ENCODE measurements around the gene AGXT.
A peak's percentile ranks its signal among the peaks of the same experiment; 100 is the strongest.

The AGXT gene

GRCh38 chr2:240877460-240878340 lies 9.1 kb downstream of the AGXT start:
- Mint-ChIP-seq H3K4me3 (no peak overlapping the region), H3K27ac (no peak overlapping the region), H3K27me3 (peaks cover 0 to 8% of the 10 kb centered on the region in 2 donors), H3K9me3 (no peaks in the 10 kb centered on the region), H3K4me1 (ENCODE audit: low read depth in 2 of 2) (no peaks in the 10 kb centered on the region), H3K36me3 (ENCODE audit: insufficient read depth) (no peaks in the 10 kb centered on the region)
- no peak for ATAC-seq (replicated peaks)
- DNase-seq, result no peak

- no peak for ATAC-seq (replicated peaks)
- Mint-ChIP-seq H3K36me3 (ENCODE audit: insufficient read depth) (no peaks in the 10 kb centered on the region), H3K27me3 (peaks cover 0 to 8% of the 10 kb centered on the region in 2 donors), H3K4me3 (no peak overlapping the region), H3K9me3 (no peaks in the 10 kb centered on the region), H3K27ac (no peak overlapping the region), H3K4me1 (ENCODE audit: low read depth in 2 of 2) (no peaks in the 10 kb centered on the region)
- DNase-seq, result no peak
Observed at GRCh38 chr2:240878341-240878936, 9.8 kb downstream of the AGXT start.

GRCh38 chr2:240879105-240879504 lies 10.5 kb downstream of the AGXT start:
- H3K27me3 Mint-ChIP-seq, result peaks cover 0 to 8% of the 10 kb centered on the region in 2 donors
- DNase-seq (no peak), ATAC-seq (replicated peaks) (no peak)
- H3K27ac Mint-ChIP-seq, result no peak overlapping the region
- H3K4me1 Mint-ChIP-seq (ENCODE audit: low read depth in 2 of 2), result no peaks in the 10 kb centered on the region
- H3K9me3 Mint-ChIP-seq, result no peaks in the 10 kb centered on the region
- H3K4me3 Mint-ChIP-seq, result no peak overlapping the region
- no peaks in the 10 kb centered on the region for H3K36me3 Mint-ChIP-seq (ENCODE audit: insufficient read depth)

GRCh38 chr2:240881913-240882312 lies 13.3 kb downstream of the AGXT start:
- no peaks in the 10 kb centered on the region for H3K36me3 Mint-ChIP-seq (ENCODE audit: insufficient read depth)
- peak; percentile 46 for ATAC-seq (replicated peaks)
- no peak for DNase-seq
- no peak overlapping the region for H3K27ac Mint-ChIP-seq
- no peaks in the 10 kb centered on the region for H3K27me3 Mint-ChIP-seq
- H3K4me3 Mint-ChIP-seq, result no peak overlapping the region
- no peaks in the 10 kb centered on the region for H3K4me1 Mint-ChIP-seq (ENCODE audit: low read depth in 2 of 2)
- H3K9me3 Mint-ChIP-seq, result no peaks in the 10 kb centered on the region

- H3K4me3 Mint-ChIP-seq, result no peak overlapping the region
- no peaks in the 10 kb centered on the region for H3K9me3 Mint-ChIP-seq
- no peak for ATAC-seq (replicated peaks)
- H3K27ac Mint-ChIP-seq, result no peak overlapping the region
- no peaks in the 10 kb centered on the region for H3K4me1 Mint-ChIP-seq (ENCODE audit: low read depth in 2 of 2)
- no peaks in the 10 kb centered on the region for H3K36me3 Mint-ChIP-seq (ENCODE audit: insufficient read depth)
- H3K27me3 Mint-ChIP-seq, result no peaks in the 10 kb centered on the region
- no peak for DNase-seq
Observed at GRCh38 chr2:240884221-240884620, 15.6 kb downstream of the AGXT start.

GRCh38 chr2:240884745-240885144 lies 16.1 kb downstream of the AGXT start:
- Mint-ChIP-seq H3K36me3 (ENCODE audit: insufficient read depth) (no peaks in the 10 kb centered on the region), H3K27me3 (no peaks in the 10 kb centered on the region), H3K27ac (no peak overlapping the region), H3K9me3 (no peaks in the 10 kb centered on the region), H3K4me1 (ENCODE audit: low read depth in 2 of 2) (no peaks in the 10 kb centered on the region), H3K4me3 (no peak overlapping the region)
- ATAC-seq (replicated peaks) (no peak), DNase-seq (no peak)

- Mint-ChIP-seq H3K9me3 (no peaks in the 10 kb centered on the region), H3K27ac (no peak overlapping the region), H3K4me3 (no peak overlapping the region), H3K36me3 (ENCODE audit: insufficient read depth) (no peaks in the 10 kb centered on the region), H3K27me3 (no peaks in the 10 kb centered on the region), H3K4me1 (ENCODE audit: low read depth in 2 of 2) (no peaks in the 10 kb centered on the region)
- ATAC-seq (replicated peaks), result no peak
- DNase-seq, result no peak
Observed at GRCh38 chr2:240885566-240885965, 16.9 kb downstream of the AGXT start.

- Mint-ChIP-seq H3K27me3 (no peaks in the 10 kb centered on the region), H3K4me1 (ENCODE audit: low read depth in 2 of 2) (no peaks in the 10 kb centered on the region), H3K27ac (no peak overlapping the region), H3K4me3 (no peak overlapping the region), H3K36me3 (ENCODE audit: insufficient read depth) (no peaks in the 10 kb centered on the region), H3K9me3 (no peaks in the 10 kb centered on the region)
- DNase-seq (no peak), ATAC-seq (replicated peaks) (no peak)
Observed at GRCh38 chr2:240886023-240886565, 17.5 kb downstream of the AGXT start.

- peak overlapping the region in 1 of 2 donors; percentile 51 for H3K27ac Mint-ChIP-seq
- DNase-seq (no peak), ATAC-seq (replicated peaks) (no peak)
- no peaks in the 10 kb centered on the region for H3K4me1 Mint-ChIP-seq (ENCODE audit: low read depth in 2 of 2)
- no peaks in the 10 kb centered on the region for H3K9me3 Mint-ChIP-seq
- H3K36me3 Mint-ChIP-seq (ENCODE audit: insufficient read depth), result no peaks in the 10 kb centered on the region
- no peaks in the 10 kb centered on the region for H3K27me3 Mint-ChIP-seq
- no peak overlapping the region for H3K4me3 Mint-ChIP-seq
Observed at GRCh38 chr2:240886678-240887609, 18.3 kb downstream of the AGXT start.

- H3K9me3 Mint-ChIP-seq, result no peaks in the 10 kb centered on the region
- no peak for DNase-seq
- H3K36me3 Mint-ChIP-seq (ENCODE audit: insufficient read depth), result no peaks in the 10 kb centered on the region
- H3K4me1 Mint-ChIP-seq (ENCODE audit: low read depth in 2 of 2), result no peaks in the 10 kb centered on the region
- peak overlapping the region in 1 of 2 donors; percentile 51 for H3K27ac Mint-ChIP-seq
- no peaks in the 10 kb centered on the region for H3K27me3 Mint-ChIP-seq
- ATAC-seq (replicated peaks), result no peak
- H3K4me3 Mint-ChIP-seq, result no peak overlapping the region
Observed at GRCh38 chr2:240887631-240888030, 19.0 kb downstream of the AGXT start.

GRCh38 chr2:240888130-240888889 lies 19.7 kb downstream of the AGXT start:
- H3K9me3 Mint-ChIP-seq, result no peaks in the 10 kb centered on the region
- no peaks in the 10 kb centered on the region for H3K4me1 Mint-ChIP-seq (ENCODE audit: low read depth in 2 of 2)
- DNase-seq, result no peak
- no peaks in the 10 kb centered on the region for H3K36me3 Mint-ChIP-seq (ENCODE audit: insufficient read depth)
- H3K27me3 Mint-ChIP-seq, result no peaks in the 10 kb centered on the region
- no peak for ATAC-seq (replicated peaks)
- H3K27ac Mint-ChIP-seq, result no peak overlapping the region
- no peak overlapping the region for H3K4me3 Mint-ChIP-seq

GRCh38 chr2:240888890-240889573 lies 20.4 kb downstream of the AGXT start:
- ATAC-seq (replicated peaks) (no peak), DNase-seq (no peak)
- Mint-ChIP-seq H3K27me3 (no peaks in the 10 kb centered on the region), H3K4me1 (ENCODE audit: low read depth in 2 of 2) (peaks cover 0 to 3% of the 10 kb centered on the region in 2 donors), H3K9me3 (no peaks in the 10 kb centered on the region), H3K27ac (no peak overlapping the region), H3K4me3 (no peak overlapping the region), H3K36me3 (ENCODE audit: insufficient read depth) (no peaks in the 10 kb centered on the region)

All from effector memory CD8-positive, alpha-beta T cell (primary cell).